Hippocampal formation (tissue), 2 donors: ENCODE measurements around the gene P2RX2.

Experiments
- DNase-seq, 2 donors: peaks; one replicate each; lab custom pipeline; 2025; lab: John Stamatoyannopoulos, UW

The P2RX2 gene

DNA sequence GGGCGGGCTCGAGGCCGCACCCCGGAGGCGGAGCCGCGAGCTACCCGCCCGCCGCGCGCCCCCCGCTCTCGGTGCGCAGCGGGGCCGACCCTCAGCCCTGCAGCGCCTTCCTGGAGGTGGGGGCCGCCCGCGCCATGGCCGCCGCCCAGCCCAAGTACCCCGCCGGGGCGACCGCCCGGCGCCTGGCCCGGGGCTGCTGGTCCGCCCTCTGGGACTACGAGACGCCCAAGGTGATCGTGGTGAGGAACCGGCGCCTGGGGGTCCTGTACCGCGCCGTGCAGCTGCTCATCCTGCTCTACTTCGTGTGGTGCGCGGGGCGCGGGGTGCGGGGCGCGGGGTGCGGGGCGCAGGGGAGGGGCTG, at the start of gene P2RX2:
Gene P2RX2 (plus strand): TSS at position 94 of the 361 bp plus-strand sequence. CDS start 41 bp downstream, at position 135.
- no peak for DNase-seq

DNA sequence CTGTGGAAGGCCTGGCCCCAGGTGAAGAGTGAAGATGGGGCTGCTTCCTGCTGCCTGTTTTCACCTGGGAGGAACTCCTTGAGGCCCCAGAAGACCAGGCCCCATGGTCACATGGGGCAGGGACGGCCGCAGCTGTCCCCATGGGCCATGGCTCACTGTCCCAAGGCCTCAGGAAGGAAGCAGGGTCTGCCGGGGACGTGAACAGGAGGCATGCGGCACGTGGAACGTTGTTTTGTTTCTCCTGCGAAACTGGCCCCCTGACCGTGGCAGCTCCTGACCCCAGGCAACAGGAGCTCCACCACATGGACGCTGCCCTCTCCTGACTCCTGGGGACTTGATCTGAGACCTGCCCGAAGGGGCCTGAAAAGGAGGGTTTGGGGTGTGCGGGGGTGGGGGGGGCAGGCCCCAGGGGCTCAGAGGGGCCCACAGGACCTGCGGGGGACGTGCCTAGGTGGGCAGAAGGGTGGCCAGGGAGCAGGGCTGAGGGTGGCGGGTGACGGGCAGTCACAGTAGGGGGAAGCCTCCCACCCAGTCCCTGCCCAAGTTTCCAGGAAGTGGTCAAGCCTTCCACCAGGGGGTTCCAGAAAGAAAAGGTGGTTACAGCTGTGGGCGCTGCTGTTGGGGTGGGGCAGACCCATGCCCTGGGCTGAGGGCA, 49.6 kb upstream of the P2RX2 start:
- DNase-seq = no peak

DNA sequence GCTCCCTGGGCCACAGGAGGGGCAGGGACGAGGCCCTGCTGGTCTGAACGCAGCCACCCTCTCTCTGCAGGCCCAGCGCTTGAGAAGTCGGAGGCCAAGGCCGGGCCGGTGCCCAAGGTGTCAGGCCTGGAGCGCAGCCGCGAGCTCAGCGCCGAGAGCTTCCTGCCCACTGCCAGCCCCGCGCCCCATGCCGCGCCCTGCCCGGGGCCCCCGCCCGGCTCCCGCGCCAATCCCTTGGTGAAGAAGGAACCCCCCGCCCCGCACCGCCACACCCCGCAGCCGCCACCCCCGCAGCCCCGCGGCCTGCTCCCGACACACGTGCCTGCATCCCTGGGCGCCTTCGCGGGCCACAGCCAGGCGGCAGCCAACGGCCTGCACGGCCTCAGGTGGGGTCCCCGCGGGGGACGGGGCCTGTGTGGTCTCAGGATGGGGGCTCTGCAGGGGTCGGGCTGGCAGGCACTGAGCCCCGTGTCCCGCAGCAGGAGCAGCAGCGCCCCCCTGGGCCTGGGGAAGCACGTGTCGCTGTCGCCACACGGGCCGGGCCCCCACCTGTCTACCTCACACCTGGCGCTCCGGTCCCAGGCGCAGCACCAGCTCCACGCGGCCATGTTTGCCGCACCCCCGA, 48.6 kb upstream of the P2RX2 start:
- DNase-seq = no peak

DNA sequence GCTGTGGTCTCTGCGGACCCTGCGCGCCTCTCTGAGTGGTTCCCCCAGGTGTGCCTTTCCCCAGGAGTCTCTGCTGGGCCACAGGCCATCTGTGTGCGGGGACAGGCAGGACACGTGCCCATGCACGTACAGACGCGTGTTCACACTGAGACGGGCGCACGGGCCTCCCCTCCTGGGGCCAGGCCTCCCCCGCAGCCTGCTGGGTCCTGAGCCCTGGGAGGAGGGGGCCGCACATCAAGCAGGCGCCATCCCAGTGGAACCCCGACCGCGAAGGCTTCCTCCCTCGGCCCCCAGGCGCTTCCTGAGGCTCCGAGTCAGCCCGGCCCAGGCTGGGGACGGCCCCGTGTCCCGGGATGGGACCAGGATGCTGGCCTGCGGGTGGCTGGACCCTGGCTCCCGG, 47.9 kb upstream of the P2RX2 start:
- DNase-seq = no peak

DNA sequence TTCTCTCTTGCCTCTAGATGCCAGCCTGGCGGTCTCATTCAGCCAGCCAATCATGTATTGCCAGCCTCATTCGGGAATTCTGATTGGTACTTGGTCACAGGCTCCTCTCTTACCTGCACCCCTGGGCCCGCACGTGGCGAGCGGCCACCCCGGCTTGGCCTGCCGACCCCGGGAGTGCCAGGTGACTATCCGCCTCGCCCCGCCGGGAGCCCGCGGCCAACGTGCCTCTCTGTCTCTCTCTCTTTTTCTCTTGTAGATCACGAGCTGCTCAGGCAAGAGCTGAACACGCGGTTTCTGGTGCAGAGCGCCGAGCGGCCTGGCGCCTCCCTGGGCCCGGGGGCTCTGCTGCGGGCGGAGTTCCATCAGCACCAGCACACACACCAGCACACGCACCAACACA, 47.5 kb upstream of the P2RX2 start:
- no peak for DNase-seq

DNA sequence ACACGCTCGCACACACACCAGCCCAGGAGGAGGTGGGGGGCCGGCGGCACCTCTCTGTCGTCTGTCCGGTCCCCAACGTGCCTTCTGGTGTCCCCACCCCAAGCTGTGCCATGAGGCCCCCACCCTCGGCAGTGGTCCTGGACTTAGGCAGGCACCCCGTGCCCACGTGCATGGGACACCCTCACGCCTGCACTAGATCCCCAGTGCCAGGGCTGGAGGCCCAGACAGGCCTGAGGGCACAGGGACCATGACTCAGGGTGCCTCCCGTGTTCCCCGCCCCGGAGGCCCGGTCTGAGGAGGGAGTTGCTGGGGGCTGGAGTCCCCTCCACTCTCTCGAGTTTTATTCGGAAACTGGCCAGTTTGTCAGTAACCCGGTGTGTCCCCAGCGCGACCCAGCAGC, 47.0 kb upstream of the P2RX2 start:
- DNase-seq = no peak

DNA sequence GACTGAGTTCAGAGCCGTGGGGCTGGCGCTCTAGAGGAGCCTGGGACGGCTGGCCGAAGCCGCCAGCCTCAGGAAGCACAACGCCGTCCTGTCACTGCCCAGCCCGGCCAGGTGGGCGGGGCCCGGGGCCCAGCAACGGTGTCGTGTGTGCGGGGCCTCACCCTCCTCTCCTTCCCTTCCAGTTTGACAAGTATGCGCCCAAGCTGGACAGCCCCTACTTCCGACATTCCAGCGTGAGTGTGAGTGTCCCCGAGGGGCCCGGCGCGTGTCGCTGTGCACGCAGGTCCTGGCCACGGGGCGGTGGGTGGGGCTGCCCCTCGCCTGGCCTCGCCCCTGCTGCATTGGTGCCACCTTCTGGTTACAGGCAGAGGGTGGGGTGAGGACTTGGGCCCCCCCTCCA, 46.5 kb upstream of the P2RX2 start:
- DNase-seq = no peak

DNA sequence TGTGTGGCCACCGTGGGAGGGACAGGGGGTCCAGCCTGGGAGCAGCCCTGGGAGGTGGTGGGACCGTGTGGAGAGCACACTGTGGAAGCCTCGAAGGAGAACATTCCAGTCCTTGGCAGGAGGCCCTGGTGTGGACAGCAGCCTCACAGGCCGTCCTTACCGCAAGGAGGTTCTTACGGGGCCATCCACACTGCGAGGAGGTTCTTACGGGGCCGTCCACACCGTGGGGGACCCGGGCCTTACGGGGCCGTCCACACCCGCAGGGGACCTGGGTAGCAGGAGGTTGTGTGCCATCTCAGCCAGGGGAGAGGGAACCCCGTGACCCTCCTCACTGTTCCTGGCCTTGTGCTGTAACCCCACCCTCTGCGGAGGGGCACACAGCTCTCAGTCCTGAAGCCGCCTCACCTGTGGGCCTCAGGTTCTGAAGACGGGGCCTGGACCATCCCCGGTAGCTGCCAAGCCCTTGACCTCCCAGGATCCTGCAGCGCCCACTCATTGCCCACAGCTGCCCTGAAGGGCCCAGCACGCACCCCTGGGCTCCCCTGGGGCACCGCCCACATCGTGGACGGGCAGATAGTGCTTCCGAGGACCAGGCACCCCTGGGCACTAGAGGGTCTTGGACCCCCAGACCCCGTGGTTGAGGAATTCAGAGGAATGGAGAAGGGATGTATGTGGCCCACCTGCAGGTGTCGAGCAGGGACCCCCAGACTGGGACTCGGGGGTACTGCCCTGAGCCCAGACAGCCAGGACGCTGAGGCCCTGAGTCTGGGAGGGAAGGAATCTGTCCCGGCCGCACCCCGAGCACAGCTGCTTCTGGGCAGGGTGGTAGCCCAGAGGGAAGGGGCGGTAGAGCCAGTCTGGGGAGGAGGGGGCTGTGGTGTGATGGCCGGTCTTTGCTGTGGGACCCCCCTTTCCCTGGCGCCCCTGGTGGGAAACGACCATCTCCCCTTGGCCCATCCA, 45.5 kb upstream of the P2RX2 start:
- no peak for DNase-seq

DNA sequence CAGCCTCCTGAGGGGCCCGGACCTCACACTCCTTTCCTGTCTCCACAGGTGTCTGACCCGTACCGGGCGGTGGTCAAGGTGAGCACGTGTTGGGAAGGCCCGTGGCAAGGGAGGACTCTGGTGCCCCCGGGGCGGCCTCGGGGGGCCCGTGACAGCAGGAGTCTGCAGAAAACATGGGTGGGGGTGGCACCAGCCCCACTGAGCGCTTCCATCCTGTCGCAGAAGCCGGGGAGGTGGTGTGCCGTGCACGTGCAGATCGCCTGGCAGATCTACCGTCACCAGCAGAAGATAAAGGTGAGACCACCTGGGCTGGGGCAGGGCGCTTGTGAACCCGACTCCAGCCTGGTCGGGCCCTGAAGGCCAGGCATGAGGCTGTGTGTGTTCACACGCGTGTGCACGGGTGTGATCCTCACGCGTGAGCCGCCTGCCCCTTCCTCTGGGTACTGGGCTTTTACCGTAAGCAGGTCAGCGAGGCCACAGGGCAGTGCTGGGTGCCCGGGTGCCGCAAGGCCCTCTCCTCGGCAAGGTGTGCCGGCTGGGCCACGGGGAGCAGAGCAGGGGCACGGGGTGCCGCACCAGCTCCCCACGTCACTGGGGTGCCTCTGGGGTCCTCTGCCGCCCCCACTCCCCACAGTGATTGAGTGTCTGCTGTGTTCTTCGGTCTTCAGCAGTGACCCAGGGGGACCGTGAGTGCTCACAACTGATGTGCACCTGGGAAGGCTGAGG, 44.1 kb upstream of the P2RX2 start:
- no peak for DNase-seq

DNA sequence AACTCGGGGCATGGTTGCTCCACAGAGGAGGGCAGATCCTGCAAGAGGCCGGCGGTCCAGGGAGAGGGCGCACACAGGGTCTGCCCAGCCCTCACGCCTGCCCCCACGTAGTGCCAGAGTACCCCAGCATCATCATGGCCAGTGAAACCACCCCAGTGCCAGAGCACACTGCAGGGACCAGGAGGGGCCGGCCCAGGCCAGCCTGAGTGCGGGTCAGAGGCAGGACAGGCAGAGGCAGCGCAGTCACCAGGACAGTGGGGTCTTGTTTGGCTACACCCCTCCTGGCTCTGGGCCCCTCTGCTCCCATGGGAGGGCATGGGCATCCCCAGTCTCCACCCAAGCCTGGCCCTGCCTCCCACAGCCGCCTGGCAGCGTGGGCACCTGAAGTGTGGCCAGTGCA, 42.9 kb upstream of the P2RX2 start:
- no peak for DNase-seq

DNA sequence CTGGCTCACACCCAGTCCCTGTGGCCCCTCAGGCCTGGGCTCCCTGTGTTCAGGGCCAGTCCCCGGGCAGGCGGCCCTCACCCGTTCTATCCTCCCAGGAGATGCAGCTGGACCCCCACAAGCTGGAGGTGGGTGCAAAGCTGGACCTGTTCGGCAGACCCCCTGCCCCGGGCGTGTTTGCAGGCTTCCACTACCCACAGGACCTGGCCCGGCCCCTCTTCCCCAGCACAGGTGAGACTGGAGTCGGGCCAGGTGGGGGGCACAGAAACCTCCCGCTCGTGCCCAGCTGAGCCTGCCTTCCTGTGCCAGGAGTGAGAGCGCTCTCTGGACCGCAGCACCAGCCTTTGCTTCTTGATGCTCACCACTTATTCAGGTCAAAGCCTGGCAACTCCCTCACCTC, 41.9 kb upstream of the P2RX2 start:
- no peak for DNase-seq

DNA sequence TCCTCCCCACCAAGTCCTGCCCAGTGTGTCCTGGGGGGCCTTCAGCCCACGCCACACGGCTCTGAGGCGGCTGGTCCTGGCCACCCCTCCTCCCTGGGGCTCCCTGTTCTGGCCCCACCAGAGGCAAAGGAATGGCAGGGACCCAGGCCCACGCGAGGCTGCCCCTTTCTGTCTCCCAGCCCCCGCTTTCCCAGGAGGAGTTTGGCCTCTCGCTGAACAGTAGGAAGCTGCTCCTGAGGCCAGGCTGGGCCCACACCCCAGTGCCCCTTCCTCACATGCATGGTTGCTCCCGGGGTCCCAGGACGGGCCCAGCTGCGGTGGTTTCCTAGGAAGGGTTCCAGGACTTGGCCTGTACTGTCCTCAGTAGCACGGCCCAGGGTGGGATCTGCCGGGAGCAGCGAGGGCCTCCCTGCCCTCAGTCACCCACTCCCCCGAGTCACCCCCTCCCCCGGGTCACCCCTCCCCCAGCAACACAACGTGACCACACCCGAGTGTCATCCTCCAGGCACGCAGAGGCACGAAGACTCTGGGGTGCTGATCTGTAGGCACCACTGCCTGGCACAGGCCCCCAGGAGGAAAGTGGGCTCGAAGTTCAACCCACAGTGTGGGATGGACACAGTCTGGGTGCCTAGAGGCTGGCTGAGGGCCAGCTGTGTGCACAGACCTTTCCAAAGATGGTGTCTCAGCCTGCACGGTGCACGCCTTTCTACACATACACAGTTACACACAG, 41.2 kb upstream of the P2RX2 start:
- no peak for DNase-seq

DNA sequence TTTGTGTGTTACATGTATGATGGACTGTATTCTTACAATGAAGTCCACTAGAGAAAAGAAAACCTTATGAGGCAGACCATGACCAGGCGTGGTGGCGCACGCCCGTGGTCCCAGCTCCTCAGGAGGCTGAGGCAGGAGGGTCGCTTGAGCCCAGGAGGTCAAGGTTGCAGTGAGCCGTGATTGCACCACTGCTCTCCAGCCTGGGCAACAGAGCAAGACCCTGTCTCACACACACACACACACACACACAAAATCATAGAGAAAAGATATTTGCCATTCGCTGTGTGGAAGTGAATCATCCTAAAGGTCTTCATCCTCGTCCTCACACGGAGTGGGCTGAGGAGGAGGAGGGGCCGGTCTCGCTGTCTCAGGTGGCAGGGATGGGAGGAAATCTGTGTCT, 40.5 kb upstream of the P2RX2 start:
- no peak for DNase-seq

DNA sequence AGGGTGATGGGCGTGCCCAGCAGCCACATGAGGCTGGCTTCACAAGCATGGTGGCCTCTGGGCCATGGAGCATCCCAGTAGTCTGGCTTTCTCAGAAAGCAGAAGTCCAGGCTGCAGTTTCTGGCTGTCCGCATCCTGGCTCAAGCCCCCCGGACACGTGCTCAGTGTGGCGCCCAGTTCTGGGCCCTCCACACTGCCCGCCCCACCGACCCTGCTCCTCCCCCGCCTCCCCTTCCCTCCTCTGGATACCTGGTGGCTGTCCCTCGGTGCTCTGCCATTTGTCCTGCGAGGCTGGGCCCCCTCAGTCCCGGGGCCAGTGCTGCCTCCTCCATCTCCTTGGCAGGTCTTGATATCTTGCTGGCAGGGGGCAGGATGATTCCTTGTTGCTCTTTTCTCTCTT, 39.8 kb upstream of the P2RX2 start:
- no peak for DNase-seq

DNA sequence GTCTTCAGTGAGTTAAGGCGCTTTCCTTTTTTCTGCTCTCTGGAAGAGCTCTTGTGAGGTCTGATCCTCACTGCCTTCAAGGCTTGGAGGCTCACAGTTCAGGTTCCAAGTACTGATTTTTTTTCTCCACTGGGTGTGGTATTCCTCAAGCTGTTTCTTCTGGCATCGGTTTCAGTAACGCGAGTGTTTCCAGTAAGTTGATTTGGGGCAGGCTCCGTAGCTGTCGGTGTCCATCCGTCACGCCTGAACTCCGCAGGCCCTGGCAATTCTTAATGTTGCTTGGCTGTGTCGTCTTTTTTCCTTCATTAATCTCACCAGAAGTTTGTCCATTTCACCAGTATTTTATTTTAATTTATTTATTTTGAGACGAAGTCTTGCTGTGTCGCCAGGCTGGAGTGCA, 38.8 kb upstream of the P2RX2 start:
- no peak for DNase-seq

DNA sequence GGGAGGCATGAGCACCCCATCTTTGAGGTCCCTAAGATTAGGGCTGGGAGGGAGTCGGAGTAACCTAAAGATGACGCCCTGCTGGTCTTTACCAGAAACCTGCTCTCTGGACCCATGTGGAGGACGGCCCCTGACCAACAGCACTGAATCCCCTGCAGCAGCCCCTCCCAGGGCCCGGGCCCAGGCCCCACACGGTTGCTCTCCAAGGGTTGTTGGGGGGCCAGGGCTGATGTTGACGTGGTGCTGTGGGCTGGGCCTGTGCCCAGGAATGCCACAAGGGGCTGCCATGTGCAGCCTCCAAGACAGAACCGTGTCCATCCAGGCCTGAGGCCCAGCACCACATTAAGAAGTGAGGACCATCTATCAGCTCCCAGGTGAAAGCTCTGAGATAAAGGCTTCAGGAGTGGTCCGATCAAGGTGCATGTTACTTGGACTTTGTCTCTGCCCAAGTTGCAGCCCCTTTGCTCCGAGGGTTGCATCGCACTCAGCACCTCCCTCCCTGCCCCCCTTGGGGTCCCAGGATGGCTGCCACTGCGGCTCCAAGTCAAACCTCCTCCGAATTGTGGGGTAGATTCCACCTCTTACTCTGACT, 37.8 kb upstream of the P2RX2 start:
- DNase-seq = no peak

DNA sequence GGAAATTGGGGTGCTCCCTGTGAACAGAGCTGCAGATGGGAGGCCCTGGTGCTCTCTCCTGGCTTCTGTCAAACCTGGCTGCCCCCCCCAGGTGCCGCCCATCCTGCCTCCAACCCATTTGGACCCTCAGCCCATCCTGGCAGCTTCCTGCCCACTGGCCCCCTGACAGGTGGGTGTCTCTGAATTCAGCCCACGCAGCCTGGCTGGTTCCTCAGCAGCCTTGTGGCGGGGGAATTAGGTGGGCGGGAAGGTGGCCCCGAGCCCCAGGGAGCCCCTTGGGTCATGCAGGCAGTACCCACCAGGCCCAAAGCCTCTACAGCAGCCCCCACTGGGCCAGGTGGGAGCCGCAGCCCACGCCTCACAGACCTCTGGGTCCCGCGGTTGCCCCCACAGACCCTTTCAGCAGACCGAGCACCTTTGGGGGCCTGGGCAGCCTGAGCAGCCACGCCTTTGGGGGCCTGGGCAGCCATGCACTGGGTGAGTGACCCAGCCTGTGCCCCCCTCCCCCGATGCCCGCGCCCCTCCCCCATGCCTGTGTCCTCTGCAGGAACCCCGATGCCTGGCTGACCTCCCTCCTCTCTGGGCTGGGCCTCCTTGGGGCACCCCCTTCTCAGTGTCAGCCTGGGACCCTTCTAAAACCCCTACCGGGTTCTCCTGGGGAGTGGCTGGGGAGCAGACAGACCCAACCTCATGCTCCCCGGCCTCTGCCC, 37.1 kb upstream of the P2RX2 start:
- no peak for DNase-seq

DNA sequence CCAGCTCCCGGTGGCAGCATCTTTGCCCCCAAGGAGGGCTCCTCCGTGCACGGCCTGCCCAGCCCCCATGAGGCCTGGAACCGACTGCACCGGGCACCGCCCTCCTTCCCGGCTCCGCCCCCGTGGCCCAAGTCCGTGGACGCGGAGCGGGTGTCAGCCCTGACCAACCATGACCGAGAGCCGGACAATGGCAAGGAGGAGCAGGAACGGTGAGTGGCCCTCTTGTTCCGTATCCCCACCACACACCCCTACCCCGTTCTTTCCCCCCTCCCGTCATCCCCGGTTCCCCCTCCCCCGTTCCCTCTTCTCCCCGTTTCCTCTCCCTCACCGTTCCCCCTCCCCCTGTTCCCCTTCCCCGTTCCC, 36.5 kb upstream of the P2RX2 start:
- no peak for DNase-seq

DNA sequence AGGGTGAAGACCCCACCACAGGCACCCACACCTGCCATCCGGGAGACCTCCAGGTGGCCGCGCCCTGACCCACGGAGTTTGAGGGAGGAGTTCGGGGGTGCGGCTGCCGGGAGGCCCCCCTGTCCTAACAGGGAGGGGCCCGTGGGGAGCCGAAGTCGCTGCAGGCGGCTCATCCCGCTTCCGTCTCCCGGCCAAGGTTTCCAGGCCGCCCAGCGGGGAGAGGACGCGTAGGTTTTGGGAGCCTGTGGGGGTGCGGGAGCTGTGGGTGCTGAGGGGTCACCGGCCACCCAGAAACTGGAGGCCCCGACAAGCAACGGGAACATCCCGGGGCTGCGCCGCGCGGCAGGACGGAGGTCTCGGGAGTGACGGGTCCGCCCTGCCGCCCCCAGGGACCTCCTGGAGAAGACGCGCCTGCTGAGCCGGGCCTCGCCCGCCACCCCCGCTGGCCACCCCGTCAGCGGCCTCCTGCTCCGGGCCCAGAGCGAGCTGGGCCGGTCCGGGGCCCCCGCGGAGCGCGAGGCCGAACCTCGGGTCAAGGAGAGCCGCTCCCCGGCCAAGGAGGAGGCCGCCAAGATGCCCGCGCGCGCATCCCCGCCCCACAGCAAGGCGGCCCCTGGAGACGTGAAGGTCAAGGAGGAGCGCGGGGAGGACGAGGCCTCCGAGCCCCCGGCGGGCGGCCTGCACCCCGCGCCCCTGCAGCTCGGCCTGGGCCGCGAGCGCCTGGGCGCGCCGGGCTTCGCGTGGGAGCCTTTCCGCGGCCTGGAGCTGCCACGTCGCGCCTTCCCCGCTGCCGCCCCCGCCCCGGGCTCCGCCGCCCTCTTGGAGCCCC, 35.8 kb upstream of the P2RX2 start:
- no peak for DNase-seq

DNA sequence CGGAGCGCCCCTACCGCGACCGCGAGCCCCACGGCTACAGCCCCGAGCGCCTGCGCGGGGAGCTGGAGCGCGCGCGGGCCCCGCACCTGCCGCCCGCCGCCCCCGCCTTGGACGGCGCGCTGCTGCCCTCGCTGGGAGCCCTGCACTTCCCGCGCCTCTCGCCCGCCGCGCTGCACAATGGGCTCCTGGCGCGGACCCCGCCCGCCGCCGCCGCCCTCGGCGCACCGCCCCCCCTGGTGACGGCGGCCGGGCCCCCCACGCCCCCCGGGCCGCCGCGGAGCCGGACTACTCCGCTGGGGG, 35.2 kb upstream of the P2RX2 start:
- DNase-seq = no peak
